ENCODE measurements around the gene TBC1D7. TPM values are rescaled to one million over a fixed set of nuclear protein-coding genes. Genes with fewer than 3 reads are reported as not detected.

TBC1D7 gene
- total RNA-seq, 4 donors from 2014 or later: 5.7 to 14.9 (median 6.6) TPM

- H3K4me3 ChIP-seq: no peak overlapping the region
- no peaks in the 10 kb centered on the region for H3K4me1 ChIP-seq
- DNase-seq (no peak), ATAC-seq (no peak)
- intact Hi-C loops (cut with DNase I; ENCODE audit: low total_unique reads): loop anchor here (5.0 kb wide), 2 partner anchors 147 to 727 kb away; partner anchors contain the start of gene GFOD1
- TF ChIP-seq POLR2A (IDR thresholded peaks at IDR 0.05): no peak
- TF ChIP-seq, protein P1, sequence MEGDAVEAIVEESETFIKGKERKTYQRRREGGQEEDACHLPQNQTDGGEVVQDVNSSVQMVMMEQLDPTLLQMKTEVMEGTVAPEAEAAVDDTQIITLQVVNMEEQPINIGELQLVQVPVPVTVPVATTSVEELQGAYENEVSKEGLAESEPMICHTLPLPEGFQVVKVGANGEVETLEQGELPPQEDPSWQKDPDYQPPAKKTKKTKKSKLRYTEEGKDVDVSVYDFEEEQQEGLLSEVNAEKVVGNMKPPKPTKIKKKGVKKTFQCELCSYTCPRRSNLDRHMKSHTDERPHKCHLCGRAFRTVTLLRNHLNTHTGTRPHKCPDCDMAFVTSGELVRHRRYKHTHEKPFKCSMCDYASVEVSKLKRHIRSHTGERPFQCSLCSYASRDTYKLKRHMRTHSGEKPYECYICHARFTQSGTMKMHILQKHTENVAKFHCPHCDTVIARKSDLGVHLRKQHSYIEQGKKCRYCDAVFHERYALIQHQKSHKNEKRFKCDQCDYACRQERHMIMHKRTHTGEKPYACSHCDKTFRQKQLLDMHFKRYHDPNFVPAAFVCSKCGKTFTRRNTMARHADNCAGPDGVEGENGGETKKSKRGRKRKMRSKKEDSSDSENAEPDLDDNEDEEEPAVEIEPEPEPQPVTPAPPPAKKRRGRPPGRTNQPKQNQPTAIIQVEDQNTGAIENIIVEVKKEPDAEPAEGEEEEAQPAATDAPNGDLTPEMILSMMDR (IDR thresholded peaks at IDR 0.05 in 4 of 5, conservative IDR thresholded peaks at IDR 0.05 in 1 of 5): no peak
- H3K36me3 ChIP-seq: no peaks in the 10 kb centered on the region
- H3K27me3 ChIP-seq: no peaks in the 10 kb centered on the region
- in situ Hi-C loops (cut with MboI; ENCODE audit: low sequenced_read_pairs in 4 of 4): loop anchor here (5.0 to 25.0 kb wide), 7 partner anchors 192 to 722 kb away; no protein-coding TSS in a partner anchor
- no peaks in the 10 kb centered on the region for H3K9me3 ChIP-seq
- no peak overlapping the region for H3K27ac ChIP-seq
Measured at GRCh38 chr6:13339863-13340630, 11.7 kb upstream of the TBC1D7 start.

- H3K36me3 ChIP-seq: no peaks in the 10 kb centered on the region
- no peaks in the 10 kb centered on the region for H3K9me3 ChIP-seq
- in situ Hi-C loops (cut with MboI; ENCODE audit: low sequenced_read_pairs in 4 of 4): loop anchor here (5.0 to 25.0 kb wide), 5 partner anchors 194 to 724 kb away; no protein-coding TSS in a partner anchor
- no peaks in the 10 kb centered on the region for H3K27me3 ChIP-seq
- no peak overlapping the region for H3K4me3 ChIP-seq
- no peak overlapping the region for H3K27ac ChIP-seq
- no peak for TF ChIP-seq POLR2A (IDR thresholded peaks at IDR 0.05)
- TF ChIP-seq, protein P1 (IDR thresholded peaks at IDR 0.05 in 4 of 5, conservative IDR thresholded peaks at IDR 0.05 in 1 of 5): no peak
- no peak for ATAC-seq
- no peaks in the 10 kb centered on the region for H3K4me1 ChIP-seq
- intact Hi-C loops (cut with DNase I; ENCODE audit: low total_unique reads): loop anchor here (5.0 kb wide), 2 partner anchors 149 to 729 kb away; partner anchors contain the start of gene GFOD1
- no peak for DNase-seq
Measured at GRCh38 chr6:13338038-13338437, 9.7 kb upstream of the TBC1D7 start.

GRCh38 chr6:13336553-13336952 is 8.2 kb upstream of the TBC1D7 start:
- H3K27ac ChIP-seq: peak overlapping the region in 1 of 4 donors; percentile 13
- peak; percentile 44 to 68 for DNase-seq

GRCh38 chr6:13334953-13335352 is 6.6 kb upstream of the TBC1D7 start:
- no peak overlapping the region for H3K4me3 ChIP-seq
- no peak for DNase-seq
- H3K27ac ChIP-seq: no peak overlapping the region
- H3K4me1 ChIP-seq: no peaks in the 10 kb centered on the region
- in situ Hi-C loops (cut with MboI; ENCODE audit: low sequenced_read_pairs in 4 of 4): loop anchor here (5.0 to 25.0 kb wide), 5 partner anchors 197 to 727 kb away; no protein-coding TSS in a partner anchor
- intact Hi-C loops (cut with DNase I; ENCODE audit: low total_unique reads): loop anchor here (5.0 kb wide), 4 partner anchors 62 to 732 kb away; partner anchors contain the start of gene GFOD1
- H3K27me3 ChIP-seq: no peaks in the 10 kb centered on the region
- ATAC-seq: no peak
- H3K9me3 ChIP-seq: no peaks in the 10 kb centered on the region
- no peaks in the 10 kb centered on the region for H3K36me3 ChIP-seq
- no peak for TF ChIP-seq POLR2A (IDR thresholded peaks at IDR 0.05)
- TF ChIP-seq, protein P1 (IDR thresholded peaks at IDR 0.05 in 4 of 5, conservative IDR thresholded peaks at IDR 0.05 in 1 of 5): no peak

More at GRCh38 chr6:13336553-13336952, 8.2 kb upstream of the TBC1D7 start:
- intact Hi-C loops (cut with DNase I; ENCODE audit: low total_unique reads) (loop anchor here (1.0 to 5.0 kb wide), 3 partner anchors 151 to 731 kb away; partner anchors contain the start of gene GFOD1), in situ Hi-C loops (cut with MboI; ENCODE audit: low sequenced_read_pairs in 4 of 4) (loop anchor here (5.0 to 25.0 kb wide), 5 partner anchors 196 to 726 kb away; no protein-coding TSS in a partner anchor)
- ATAC-seq: peak; percentile 74 to 91
- Histone ChIP-seq H3K27me3 (no peaks in the 10 kb centered on the region), H3K36me3 (no peaks in the 10 kb centered on the region), H3K4me3 (no peak overlapping the region), H3K4me1 (no peaks in the 10 kb centered on the region), H3K9me3 (no peaks in the 10 kb centered on the region)
- no peak for TF ChIP-seq POLR2A (IDR thresholded peaks at IDR 0.05)
- TF ChIP-seq, protein P1 (IDR thresholded peaks at IDR 0.05 in 4 of 5, conservative IDR thresholded peaks at IDR 0.05 in 1 of 5): peak; percentile 62 to 95 (median 88)
